Sigmoid colon (tissue), 4 donors: ENCODE results near the gene CPA1.

ENCODE experiments used
- CTCF ChIP-seq, 4 experiments: fragments of 450-650 bp in 3 of 4; fragments of 200-600 bp in 1 of 4; IDR thresholded peaks; one replicate each; pipeline ENCODE4 v1.5.1; 2016 to 2019; ENCODE audit warnings: antibody characterized with exemption in 4 of 4, mild to moderate bottlenecking in 3 of 4, moderate library complexity in 2 of 4
- EP300 ChIP-seq, 4 donors: sonication (generic); formaldehyde crosslinking; IDR thresholded peaks; one replicate each; pipeline ENCODE4 v1.6.1; 2017; ENCODE audit warnings: antibody characterized with exemption in 4 of 4
- POLR2A ChIP-seq, 2 donors: fragments of 450-650 bp; IDR thresholded peaks; one replicate each; pipeline ENCODE4 v1.6.1; 2016; ENCODE audit warnings: antibody characterized with exemption in 2 of 2, mild to moderate bottlenecking in 2 of 2, moderate library complexity in 2 of 2

GRCh38 chr7:130380861-130381455, 664 bp downstream of the CPA1 start:
- TF ChIP-seq EP300 (IDR thresholded peaks at IDR 0.05) (no peak), CTCF (IDR thresholded peaks at IDR 0.05) (no peak), POLR2A (IDR thresholded peaks at IDR 0.05) (no peak)
